ENCODE measurements around the gene UBXN6. TPM values are rescaled to one million over a fixed set of nuclear protein-coding genes. Genes with fewer than 3 reads are reported as not detected.

Gene UBXN6
- 311 TPM for polyA plus RNA-seq (2012; ENCODE audit: insufficient read depth, insufficient read length, low read depth)

DNA sequence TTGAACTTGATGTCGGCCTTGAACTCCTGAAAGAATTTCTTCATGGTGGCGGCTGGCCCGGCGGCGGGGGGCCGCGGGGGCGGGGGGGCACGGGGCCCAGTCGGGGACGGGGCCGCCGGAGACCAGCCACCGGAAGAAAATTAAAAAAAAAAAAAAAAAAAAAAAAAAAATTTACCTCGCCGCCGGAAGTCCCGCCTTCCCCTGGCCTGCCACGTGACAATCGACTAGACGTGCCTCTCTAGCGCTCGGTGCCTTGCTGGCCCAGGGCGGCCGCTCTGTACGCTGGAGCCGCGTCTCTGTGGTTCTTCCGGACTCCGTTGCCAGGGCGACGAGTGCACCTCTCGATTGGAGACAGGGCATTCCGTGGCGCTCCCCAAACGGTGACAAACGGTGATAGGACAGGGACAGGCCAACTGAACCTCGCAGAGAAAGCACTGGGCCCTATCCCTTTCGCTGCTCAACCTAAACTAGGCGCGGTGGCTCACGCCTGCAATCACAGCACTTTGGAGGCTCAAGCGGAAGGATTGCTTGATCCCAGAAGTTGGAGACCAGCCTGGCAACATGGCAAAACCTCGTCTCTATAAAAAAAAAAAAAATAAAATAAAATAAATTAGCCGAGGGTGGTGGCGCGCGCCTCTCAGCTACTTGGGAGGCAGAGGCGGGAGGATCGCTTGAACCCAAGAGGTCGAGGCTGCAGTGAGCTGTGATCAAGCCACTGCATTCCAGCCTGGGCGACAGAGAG is at the start of gene UBXN6:
UBXN6 (minus strand) TSS at position 141 of the 742 bp plus-strand sequence; CDS start at position 44, 97 bp downstream.
- no peaks in the 10 kb centered on the region for H3K27me3 ChIP-seq
- peaks cover 4% of the 10 kb centered on the region; the same call in 1 of the 2 replicates for H3K4me1 ChIP-seq
- peaks cover 7% of the 10 kb centered on the region; the same call in 1 of the 2 replicates for H3K36me3 ChIP-seq
- H3K4me3 ChIP-seq (ENCODE audit: low read depth, low read length) = peak within 1 kb of the TSS; percentile 78
- peak; percentile 98 for DNase-seq
- no peaks in the 10 kb centered on the region for H3K9me3 ChIP-seq
- TF ChIP-seq, protein P1, sequence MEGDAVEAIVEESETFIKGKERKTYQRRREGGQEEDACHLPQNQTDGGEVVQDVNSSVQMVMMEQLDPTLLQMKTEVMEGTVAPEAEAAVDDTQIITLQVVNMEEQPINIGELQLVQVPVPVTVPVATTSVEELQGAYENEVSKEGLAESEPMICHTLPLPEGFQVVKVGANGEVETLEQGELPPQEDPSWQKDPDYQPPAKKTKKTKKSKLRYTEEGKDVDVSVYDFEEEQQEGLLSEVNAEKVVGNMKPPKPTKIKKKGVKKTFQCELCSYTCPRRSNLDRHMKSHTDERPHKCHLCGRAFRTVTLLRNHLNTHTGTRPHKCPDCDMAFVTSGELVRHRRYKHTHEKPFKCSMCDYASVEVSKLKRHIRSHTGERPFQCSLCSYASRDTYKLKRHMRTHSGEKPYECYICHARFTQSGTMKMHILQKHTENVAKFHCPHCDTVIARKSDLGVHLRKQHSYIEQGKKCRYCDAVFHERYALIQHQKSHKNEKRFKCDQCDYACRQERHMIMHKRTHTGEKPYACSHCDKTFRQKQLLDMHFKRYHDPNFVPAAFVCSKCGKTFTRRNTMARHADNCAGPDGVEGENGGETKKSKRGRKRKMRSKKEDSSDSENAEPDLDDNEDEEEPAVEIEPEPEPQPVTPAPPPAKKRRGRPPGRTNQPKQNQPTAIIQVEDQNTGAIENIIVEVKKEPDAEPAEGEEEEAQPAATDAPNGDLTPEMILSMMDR (IDR thresholded peaks at IDR 0.05; ENCODE audit: low read depth, low read length) = no peak

DNA sequence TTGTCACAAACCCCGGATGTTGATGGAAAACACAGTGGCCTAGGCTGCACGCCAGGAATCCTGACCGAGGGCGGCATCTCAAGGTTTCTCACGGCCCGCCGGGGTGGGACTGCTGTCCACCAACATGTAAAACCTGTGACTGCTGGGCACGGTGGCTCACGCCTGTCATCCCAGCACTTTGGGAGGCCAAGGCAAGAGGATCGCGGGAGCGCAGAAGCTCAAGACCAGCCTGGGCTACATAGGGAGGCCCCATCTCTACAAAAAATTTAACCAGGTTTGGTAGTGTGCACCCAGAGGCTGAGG is 49.5 kb upstream of the UBXN6 start:
- DNase-seq = no peak
- no peaks in the 10 kb centered on the region for H3K4me1 ChIP-seq
- peaks cover 12% of the 10 kb centered on the region for H3K36me3 ChIP-seq
- H3K9me3 ChIP-seq = no peaks in the 10 kb centered on the region
- H3K27me3 ChIP-seq = no peaks in the 10 kb centered on the region
- TF ChIP-seq, protein P1 (IDR thresholded peaks at IDR 0.05; ENCODE audit: low read depth, low read length) = no peak
- H3K4me3 ChIP-seq (ENCODE audit: low read depth, low read length) = no peak overlapping the region

DNA sequence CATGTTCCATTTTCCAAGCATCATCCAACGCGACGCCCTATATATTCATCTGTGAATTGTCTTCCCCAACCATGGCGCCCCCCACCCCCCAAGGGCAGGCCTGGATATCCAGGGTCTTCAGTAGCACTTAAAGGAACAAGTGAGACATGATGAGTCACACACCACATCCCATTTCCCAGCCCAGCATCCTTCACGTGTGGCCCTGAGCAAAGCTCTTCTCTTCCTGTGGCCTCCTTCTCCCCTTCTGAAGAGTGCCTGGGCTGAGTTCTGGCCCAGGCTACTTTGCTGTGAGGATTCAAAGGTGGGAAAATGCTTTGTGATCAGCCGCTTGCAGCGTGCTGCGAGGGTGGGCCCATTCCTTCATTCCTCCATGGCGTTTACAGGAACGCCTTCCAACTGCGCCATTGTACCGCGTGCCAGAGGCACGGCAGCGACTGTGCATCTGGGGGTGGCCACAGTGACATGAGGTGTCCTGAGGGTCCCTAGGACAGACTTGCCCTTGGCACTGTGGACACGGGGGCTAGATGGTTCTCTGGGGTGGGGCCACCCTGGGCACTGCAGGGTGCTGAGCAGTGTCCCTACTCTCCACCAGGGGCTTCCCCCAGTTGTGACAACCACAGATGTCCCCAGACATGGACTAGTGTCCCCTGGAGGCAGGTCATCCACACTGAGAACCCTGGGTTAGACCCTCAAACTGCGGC is 49.0 kb upstream of the UBXN6 start:
- no peaks in the 10 kb centered on the region for H3K9me3 ChIP-seq
- no peaks in the 10 kb centered on the region for H3K4me1 ChIP-seq
- TF ChIP-seq, protein P1 (IDR thresholded peaks at IDR 0.05; ENCODE audit: low read depth, low read length) = peak; percentile 20; the same call in 1 of the 2 replicates
- H3K27me3 ChIP-seq = no peaks in the 10 kb centered on the region
- no peak for DNase-seq
- H3K4me3 ChIP-seq (ENCODE audit: low read depth, low read length) = no peak overlapping the region
- peaks cover 13% of the 10 kb centered on the region for H3K36me3 ChIP-seq

- H3K36me3 ChIP-seq = peaks cover 21% of the 10 kb centered on the region
- H3K9me3 ChIP-seq = no peaks in the 10 kb centered on the region
- H3K4me3 ChIP-seq (ENCODE audit: low read depth, low read length) = no peak overlapping the region
- H3K4me1 ChIP-seq = no peaks in the 10 kb centered on the region
- H3K27me3 ChIP-seq = no peaks in the 10 kb centered on the region
- DNase-seq = no peak
- TF ChIP-seq, protein P1 (IDR thresholded peaks at IDR 0.05; ENCODE audit: low read depth, low read length) = no peak
Measured at GRCh38 chr19:4505570-4506448, 48.2 kb upstream of the UBXN6 start.

- Histone ChIP-seq H3K27me3 (no peaks in the 10 kb centered on the region), H3K36me3 (peaks cover 23% of the 10 kb centered on the region), H3K9me3 (no peaks in the 10 kb centered on the region), H3K4me1 (no peaks in the 10 kb centered on the region), H3K4me3 (ENCODE audit: low read depth, low read length) (no peak overlapping the region)
- no peak for DNase-seq
- TF ChIP-seq, protein P1 (IDR thresholded peaks at IDR 0.05; ENCODE audit: low read depth, low read length) = no peak
Measured at GRCh38 chr19:4504891-4505569, 47.4 kb upstream of the UBXN6 start.
